Activated CD8-positive, alpha-beta T cell treated with anti-CD3 and anti-CD28 coated beads for 36 hours (primary cell): ENCODE results near the gene IL17REL. TPM values are rescaled to one million over a fixed set of nuclear protein-coding genes. Genes with fewer than 3 reads are reported as not detected.

Source experiments
- ATAC-seq: fragments of 200-7000 bp; cut with Tn5 transposase; one replicate; pipeline ENCODE4 v1.10.0; 2021; ENCODE audit warnings: mild to moderate bottlenecking, moderate library complexity
- CTCF ChIA-PET: fragments of 350-600 bp; sonication (Branson Sonifier 250); formaldehyde crosslinking; loops from one replicate; lab custom pipeline; 2021; ENCODE audit warnings: antibody characterized with exemption; lab: Charles Lee
- POLR2A ChIA-PET: fragments of 350-600 bp; sonication (Branson Sonifier 250); formaldehyde crosslinking; loops from one replicate; lab custom pipeline; 2021; ENCODE audit warnings: antibody characterized with exemption; lab: Charles Lee
- DNase-seq: peaks from one replicate; pipeline ENCODE4 v3.0.0-alpha.2; 2020
- H3K27ac Mint-ChIP-seq: one replicate; pipeline ENCODE4 v1.8.0; 2021; ENCODE audit warnings: mild to moderate bottlenecking, mixed read lengths
- H3K27me3 Mint-ChIP-seq: one replicate; pipeline ENCODE4 v1.8.0; 2021; ENCODE audit warnings: mixed read lengths
- H3K36me3 Mint-ChIP-seq: one replicate; pipeline ENCODE4 v1.8.0; 2021; ENCODE audit warnings: low read depth, mixed read lengths
- H3K4me1 Mint-ChIP-seq: one replicate; pipeline ENCODE4 v1.8.0; 2021; ENCODE audit warnings: low read depth, mixed read lengths
- H3K4me3 Mint-ChIP-seq: one replicate; pipeline ENCODE4 v1.8.0; 2021; ENCODE audit warnings: mild to moderate bottlenecking, moderate library complexity, mixed read lengths
- H3K9me3 Mint-ChIP-seq: one replicate; pipeline ENCODE4 v1.8.0; 2021; ENCODE audit warnings: mixed read lengths
- intact Hi-C: fragments of 100-400 bp; cut with micrococcal nuclease; formaldehyde crosslinking; loops from one replicate; pipeline ENCODE4 v1.10.0; 2022
- total RNA-seq, 2 experiments: library from RNA; stranded (reverse); gene quantifications; one replicate each; pipeline ENCODE4 v1.2.3, GENCODE V29; 2021
- TF ChIP-seq, protein P1 (sequence below): fragments of 200-600 bp; IDR thresholded peaks from one replicate; pipeline ENCODE4 v1.8.0; 2022; ENCODE audit warnings: antibody characterized with exemption, mild to moderate bottlenecking

IL17REL gene
- total RNA-seq, 2 experiments from 2014 or later, result 0.14 TPM; not detected in 1

DNA sequence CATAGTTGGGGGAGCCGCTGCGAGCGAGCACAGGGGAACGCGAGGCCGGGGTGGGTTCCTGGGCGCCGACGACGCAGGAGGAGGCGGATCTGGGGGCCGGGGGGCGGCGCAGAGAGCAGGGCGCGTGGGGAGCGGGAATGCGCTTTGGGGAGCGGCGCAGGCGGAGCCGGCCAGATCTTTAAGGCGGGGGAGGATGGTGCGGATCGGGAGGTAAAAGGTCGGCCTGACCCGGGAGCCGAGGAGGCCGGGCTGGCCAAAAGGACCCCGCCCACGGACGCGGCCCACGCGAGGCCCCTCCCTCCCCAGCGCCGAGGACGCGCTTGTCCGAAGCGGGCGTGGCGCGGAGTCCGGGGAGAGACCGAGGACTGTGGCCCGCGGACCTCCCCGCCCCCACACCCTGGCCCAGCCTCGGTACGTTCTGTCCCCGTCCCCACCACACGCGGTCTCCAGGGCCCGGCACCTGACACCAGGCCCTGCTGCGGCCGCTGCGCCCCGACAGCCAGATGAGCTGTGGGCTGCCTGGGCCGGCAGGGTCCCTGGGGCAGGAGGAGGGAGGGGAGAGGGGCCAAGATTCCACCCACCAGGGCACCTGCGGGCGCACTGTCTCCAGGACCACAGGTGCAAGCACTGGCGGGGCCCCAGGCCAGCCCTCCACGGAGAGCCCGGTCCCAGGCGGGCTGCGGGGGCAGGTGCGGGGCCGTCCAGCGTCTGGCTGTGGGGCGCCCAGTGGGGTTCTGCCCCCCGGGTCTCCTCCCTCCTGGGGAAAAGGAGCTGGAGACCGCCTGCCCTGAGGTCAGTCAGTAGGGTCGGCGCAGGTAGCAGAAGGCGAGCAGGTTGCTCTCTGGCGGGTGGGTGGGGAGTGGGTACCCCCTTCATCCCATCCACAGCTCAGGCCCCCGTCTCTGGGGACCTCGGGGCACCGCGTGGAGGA, 41.1 kb downstream of the IL17REL start:
- peaks cover 36% of the 10 kb centered on the region for H3K4me1 Mint-ChIP-seq
- CTCF ChIA-PET, result interaction anchor here (0.9 to 1.2 kb wide), 2 partner anchors 9 to 35 kb away, joined by 3 read pairs; no protein-coding TSS in a partner anchor

DNA sequence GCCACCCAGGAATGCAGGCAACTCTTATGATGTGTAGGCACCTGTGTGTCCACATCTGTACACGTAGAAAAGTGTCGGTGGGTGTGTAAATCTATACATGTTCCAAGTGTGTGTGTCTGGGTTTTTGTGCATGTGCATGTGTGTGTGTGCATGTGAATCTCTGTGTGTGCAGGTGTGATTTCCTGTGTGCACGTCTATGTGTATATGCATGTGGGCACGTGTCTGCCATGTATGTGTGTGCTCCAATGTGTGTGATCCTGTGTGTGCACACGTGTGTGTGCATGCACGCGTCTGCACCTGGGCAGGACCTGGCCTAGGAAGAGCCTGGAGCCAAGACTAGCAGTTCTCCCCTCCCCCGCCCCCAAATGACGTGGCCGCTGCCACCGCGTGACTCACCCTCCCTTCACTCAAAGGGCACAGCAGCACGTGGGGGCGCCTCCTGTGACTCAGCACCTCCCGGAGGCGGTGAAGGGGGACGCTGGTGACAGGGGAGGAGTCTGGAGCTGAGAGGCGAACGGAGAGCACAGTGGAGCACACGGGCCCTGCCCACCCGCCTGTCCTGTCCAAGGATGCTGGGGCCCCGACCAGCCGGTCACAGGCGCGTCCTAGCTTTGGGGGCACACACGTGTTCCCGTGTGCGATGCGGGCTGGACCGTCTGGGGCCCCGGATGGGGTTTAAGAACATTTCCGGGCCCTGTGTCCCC, 41.9 kb downstream of the IL17REL start:
- TF ChIP-seq, protein P1, sequence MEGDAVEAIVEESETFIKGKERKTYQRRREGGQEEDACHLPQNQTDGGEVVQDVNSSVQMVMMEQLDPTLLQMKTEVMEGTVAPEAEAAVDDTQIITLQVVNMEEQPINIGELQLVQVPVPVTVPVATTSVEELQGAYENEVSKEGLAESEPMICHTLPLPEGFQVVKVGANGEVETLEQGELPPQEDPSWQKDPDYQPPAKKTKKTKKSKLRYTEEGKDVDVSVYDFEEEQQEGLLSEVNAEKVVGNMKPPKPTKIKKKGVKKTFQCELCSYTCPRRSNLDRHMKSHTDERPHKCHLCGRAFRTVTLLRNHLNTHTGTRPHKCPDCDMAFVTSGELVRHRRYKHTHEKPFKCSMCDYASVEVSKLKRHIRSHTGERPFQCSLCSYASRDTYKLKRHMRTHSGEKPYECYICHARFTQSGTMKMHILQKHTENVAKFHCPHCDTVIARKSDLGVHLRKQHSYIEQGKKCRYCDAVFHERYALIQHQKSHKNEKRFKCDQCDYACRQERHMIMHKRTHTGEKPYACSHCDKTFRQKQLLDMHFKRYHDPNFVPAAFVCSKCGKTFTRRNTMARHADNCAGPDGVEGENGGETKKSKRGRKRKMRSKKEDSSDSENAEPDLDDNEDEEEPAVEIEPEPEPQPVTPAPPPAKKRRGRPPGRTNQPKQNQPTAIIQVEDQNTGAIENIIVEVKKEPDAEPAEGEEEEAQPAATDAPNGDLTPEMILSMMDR, result no peak
- Mint-ChIP-seq H3K27ac (peak overlapping the region; percentile 93), H3K36me3 (peaks cover 8% of the 10 kb centered on the region), H3K9me3 (peaks cover 4% of the 10 kb centered on the region), H3K4me3 (no peak overlapping the region), H3K27me3 (no peaks in the 10 kb centered on the region), H3K4me1 (peaks cover 29% of the 10 kb centered on the region)
- ATAC-seq (peak; percentile 87), DNase-seq (peak; percentile 99)
- ChIA-PET POLR2A (interaction anchor here (0.5 to 4.3 kb wide), 14 partner anchors 10 to 220 kb away, joined by 3 to 63 read pairs (median 4); partner anchors contain the start of genes IL17REL and PIM3), CTCF (interaction anchor here (1.0 to 1.2 kb wide), 2 partner anchors 8 to 60 kb away, joined by 3 read pairs; no protein-coding TSS in a partner anchor)
- intact Hi-C loops, result loop anchor here (5.0 kb wide), 1 partner anchor 47 kb away; no protein-coding TSS in a partner anchor

More for the DNA sequence above, 41.1 kb downstream of the IL17REL start:
- Mint-ChIP-seq H3K27me3 (no peaks in the 10 kb centered on the region), H3K9me3 (peaks cover 4% of the 10 kb centered on the region), H3K4me3 (no peak overlapping the region), H3K36me3 (peaks cover 7% of the 10 kb centered on the region), H3K27ac (peak overlapping the region; percentile 93)
- DNase-seq (peak; percentile 31), ATAC-seq (peak; percentile 60)
- intact Hi-C loops, result loop anchor here (5.0 kb wide), 1 partner anchor 46 kb away; no protein-coding TSS in a partner anchor
- POLR2A ChIA-PET, result interaction anchor here (0.6 to 4.3 kb wide), 15 partner anchors 10 to 219 kb away, joined by 3 to 63 read pairs (median 4); partner anchors contain the start of genes IL17REL and PIM3
- TF ChIP-seq, protein P1, result no peak

DNA sequence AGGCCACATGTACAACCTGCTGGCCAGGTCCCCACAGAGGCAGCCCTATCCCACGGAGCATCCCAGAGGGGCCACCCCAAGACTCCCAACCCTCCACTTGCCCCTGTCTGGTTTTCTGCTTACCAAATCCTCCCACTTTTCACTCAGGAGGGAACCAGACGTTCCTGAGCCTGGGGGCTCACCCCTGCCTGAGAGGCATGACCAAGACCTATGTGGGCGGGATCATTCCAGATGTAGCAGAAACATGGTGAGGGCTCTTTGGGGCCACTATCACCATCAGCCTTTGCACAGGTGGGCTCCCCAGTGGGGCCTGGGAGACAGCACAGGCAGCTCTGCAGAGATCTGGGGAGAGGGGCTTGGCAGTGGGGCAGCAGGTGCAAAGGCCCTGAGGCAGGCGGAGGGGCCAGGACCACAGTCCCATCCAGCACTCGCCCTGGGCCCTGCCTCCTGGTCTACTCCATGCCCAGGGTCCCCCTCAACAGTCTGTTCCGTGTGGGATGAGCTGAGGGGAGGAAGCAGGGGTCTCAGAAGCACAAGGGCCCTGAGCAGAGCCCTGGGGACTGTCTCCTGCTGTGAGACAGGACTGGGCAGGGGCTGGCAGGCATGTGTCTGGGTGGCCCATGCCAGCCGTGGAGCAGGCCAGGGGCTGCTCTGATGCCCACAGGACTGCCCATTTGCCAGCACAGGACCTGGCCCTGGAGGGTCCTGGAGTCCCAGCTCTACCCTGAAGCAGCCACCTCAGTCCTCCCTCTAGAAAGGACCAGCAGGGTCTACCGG, 42.6 kb downstream of the IL17REL start:
- no peak for DNase-seq
- Mint-ChIP-seq H3K4me1 (peaks cover 26% of the 10 kb centered on the region), H3K27ac (peak overlapping the region; percentile 93), H3K9me3 (no peaks in the 10 kb centered on the region), H3K4me3 (no peak overlapping the region), H3K27me3 (no peaks in the 10 kb centered on the region), H3K36me3 (peaks cover 8% of the 10 kb centered on the region)
- TF ChIP-seq, protein P1, result no peak
- CTCF ChIA-PET, result interaction anchor here (1.0 kb wide), 1 partner anchor 61 kb away, joined by 3 read pairs; no protein-coding TSS in a partner anchor
- intact Hi-C loops, result loop anchor here (5.0 kb wide), 2 partner anchors 38 to 47 kb away; no protein-coding TSS in a partner anchor
- no peak for ATAC-seq
- POLR2A ChIA-PET, result interaction anchor here (1.0 to 4.3 kb wide), 7 partner anchors 9 to 221 kb away, joined by 3 to 63 read pairs (median 6); partner anchors contain the start of gene PIM3

DNA sequence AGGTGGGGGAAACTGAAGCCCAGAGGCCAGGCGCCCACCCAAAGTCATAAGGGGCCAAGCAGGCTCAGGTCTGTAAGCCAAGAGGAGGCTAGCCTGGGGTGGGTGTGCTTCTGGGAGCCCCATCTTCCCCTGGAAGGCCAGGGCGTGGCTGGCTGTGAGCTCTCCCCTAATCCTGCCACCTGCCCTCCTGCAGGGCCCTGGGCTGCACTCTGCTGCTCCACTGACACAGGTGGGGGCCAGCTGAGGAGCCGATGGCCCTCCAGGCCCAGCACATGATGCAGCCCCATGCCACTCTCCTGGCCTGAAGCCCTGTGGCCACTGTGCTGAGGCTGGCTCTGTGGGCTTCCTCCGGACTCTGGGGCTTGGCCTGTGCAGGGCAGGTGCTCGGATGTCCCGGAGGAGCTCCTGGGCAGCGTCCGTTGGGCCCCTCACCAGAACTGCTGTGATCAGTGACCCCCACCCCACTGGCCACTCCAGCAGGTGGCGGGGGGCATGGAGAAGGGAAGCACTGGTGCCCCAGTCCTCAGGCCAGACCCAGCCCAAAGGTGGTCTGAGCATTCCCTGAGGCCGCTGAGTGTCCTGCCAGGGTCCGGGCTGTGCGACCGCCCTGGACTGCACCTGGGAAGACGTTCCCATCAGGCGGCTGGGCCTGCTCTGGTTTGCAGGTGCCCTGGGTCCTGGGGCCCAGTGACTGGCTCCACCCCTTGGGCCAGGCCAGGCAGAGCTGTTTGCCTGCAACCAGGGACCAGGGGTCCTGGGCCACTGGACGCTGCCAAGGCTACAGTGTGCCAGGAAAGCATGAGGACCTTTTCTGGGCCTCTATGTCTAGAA, 43.5 kb downstream of the IL17REL start:
- Mint-ChIP-seq H3K27ac (no peak overlapping the region), H3K27me3 (no peaks in the 10 kb centered on the region), H3K4me1 (peaks cover 35% of the 10 kb centered on the region), H3K9me3 (no peaks in the 10 kb centered on the region), H3K4me3 (no peak overlapping the region), H3K36me3 (peaks cover 17% of the 10 kb centered on the region)
- ChIA-PET POLR2A (interaction anchor here (1.3 to 4.3 kb wide), 2 partner anchors 8 to 31 kb away, joined by 3 to 63 read pairs; partner anchors contain the start of gene PIM3), CTCF (interaction anchor here (0.9 to 3.2 kb wide), 2 partner anchors 38 to 61 kb away, joined by 3 to 12 read pairs; no protein-coding TSS in a partner anchor)
- DNase-seq (no peak), ATAC-seq (no peak)
- TF ChIP-seq, protein P1, result no peak
- intact Hi-C loops, result loop anchor here (5.0 kb wide), 1 partner anchor 37 kb away; no protein-coding TSS in a partner anchor
